HG03060 (cell line): ENCODE results near the gene DCXR.

Experiments
- ATAC-seq: cut with Tn5 transposase; IDR thresholded peaks from one replicate; pipeline ENCODE4 v1.9.1; 2021; ENCODE audit warnings: low read depth, moderate number of reproducible peaks; ENCODE audit not compliant: unreplicated experiment

DCXR gene

DNA sequence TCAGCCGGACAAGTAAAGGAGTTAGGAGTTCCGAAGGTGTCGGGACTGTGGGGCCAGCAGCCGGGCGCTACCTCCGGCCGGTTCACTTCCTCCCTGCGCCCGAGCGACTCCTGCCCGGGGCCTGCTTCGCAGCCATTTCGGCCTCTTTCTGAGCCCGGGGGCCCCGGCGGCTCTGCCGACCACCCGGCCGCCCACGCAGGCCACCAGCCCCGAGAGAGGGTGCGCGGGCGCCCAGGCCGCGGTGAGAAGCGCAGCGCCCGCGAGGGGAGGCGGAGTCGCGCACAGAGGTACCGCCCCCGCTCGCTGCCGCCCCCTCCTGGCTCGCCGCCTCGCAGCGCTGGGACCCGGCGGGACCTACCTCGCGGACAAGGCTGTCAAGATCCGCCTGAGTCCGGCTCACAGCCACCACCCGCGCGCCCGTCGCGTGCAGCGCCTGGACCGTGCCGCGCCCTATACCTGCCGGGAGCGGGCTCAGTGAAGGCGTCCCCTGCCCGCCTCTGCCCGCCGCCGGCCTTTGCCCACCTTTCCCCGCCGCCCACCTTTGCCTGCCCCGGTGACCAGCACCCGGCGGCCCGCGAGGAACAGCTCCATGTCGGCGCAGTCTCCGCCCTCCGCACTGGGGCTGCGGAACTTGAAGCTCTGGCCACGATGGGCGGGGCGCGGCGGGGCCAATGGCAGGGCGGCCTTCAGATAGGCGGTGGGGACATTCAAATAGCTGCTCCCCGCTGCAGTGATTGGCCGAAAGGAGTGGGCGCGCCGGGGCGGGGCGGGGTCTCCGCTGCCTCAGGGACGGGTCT lies at the start of gene DCXR:
DCXR (minus strand) TSS at position 606 of the 797 bp plus-strand sequence; CDS start at position 591, 15 bp downstream.
- ATAC-seq: peak; percentile 62

DNA sequence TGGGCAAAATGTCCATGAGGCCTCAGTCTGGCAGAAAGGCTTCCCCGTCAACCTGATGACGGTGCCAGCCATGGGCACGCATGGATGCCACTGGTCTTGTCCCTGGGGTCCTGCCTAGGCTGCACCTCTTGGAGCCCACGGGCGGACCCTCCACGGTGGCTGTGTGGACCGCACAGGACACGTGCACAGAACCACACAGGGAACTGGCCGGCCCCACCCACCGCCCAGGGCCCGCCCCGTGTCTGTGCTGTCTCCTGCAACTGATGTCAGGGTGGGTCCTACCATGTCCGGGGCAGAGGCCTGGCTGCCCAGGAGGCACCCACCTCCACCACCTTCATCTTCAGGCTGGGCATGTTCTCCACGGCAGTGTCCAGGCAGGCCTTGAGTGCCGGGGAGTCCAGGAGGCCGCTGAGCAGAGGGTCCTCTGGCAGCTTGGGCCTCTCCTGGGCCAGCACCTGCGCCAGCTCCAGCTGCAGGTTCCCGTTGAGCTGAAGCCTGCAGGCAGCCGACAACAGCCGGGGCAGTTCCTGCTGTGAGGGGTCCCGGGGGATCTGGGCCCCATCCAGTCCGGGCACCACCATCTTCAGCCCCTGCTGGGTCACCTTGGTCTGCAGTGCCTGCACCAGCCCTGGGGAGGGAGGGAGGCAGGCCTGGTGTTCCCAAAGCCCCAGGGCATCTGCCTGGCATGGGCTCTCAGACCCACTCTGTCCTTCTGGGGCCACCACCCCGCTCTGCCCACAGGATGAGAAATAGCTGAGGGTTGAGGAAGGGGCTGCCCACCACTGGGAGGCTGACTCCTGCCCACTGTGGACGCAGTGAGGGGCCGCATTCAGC lies 48.7 kb upstream of the DCXR start:
- ATAC-seq: no peak

- no peak for ATAC-seq
These were observed 47.7 kb upstream of the DCXR start for GRCh38 chr17:82085031-82085861.

DNA sequence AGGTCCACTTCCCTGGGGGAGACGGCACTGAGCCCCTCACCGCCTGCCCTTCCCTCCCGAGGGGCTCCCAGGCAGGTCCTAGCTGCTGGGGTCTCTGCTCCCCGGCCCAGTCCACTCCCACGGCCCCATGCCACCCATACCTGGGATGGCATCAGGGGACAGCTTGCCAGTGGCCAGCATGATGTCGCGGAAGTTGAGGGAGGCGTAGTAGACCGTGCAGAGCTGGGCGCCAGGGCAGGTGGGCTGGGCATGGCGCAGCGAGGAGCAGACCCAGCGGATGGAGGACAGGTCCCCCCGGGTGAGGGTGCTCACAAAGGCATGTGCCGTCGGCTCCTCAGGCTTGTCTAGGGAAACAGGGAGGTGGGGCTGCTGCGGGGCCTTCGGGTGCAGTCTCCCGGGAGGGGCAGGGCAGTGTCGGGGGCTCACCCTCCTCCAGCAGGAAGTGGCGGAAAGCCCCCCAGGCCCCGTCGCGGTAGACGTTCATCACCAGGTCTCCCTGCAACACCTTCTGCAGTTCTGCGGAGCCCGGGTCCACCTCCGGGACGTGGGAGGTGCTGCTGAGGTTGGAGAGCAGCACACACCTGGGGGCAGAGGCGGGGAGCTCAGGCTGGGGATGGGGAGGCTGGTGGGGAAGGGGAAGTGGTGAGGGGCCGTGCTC lies 47.0 kb upstream of the DCXR start:
- no peak for ATAC-seq

GRCh38 chr17:82083533-82084359 lies 46.2 kb upstream of the DCXR start:
- ATAC-seq: no peak

DNA sequence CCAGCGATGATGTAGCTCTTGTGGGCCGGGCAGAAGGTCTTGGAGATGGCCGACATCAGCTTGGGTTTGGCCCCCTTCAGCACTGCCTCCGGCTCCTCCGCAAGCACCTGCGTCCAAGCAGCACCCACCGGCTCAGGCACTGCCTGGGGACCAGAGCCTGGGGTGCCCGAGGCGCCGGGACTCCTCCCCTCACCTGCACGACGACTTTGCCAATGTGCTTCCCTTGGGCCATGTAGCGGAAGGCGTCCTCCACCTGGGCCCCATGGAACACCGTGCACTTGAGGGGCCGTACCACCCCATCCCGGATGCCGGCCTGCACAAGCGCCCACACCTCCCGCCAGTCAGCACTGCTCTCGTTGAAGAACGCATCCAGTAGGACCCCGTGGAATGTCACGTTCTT lies 45.5 kb upstream of the DCXR start:
- ATAC-seq: no peak

DNA sequence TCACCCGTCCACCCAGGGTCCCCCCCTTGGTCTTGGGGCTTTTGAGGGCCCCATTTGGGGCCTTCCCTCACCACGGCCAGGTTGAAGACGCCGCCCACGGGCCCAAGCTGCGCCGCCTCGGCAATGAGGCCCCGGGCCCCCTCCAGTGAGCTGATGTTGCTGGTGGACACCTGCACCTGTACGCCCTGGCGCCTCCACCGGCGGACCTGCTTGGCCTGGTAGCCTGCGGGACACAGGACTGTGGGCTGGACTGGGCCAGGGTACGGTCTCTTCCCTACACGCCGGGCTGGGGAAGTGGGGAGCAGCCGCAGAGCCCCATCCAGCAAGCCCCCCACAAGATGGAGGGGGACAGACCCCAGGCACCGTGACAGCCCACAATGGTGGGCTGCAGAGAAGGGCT lies 45.0 kb upstream of the DCXR start:
- ATAC-seq: no peak

DNA sequence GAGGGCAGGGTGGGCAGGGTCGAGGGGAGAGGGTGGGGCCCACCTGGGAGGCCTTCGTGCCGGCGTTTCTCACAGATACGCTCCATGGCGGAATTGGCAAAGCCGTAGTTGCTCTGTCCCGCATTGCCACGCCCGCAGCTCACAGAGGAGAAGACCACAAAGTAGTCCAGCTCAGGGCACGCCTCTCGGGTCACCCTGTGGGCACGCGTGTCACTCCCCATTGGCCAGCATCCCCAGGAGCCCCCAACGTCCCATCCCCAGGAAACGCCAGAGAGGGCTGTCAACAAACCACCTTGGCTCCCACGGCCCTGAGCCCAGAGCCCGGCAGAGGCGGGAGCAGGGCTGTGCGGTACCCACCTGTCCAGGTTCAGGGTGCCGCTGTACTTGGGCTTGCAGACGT lies 44.5 kb upstream of the DCXR start:
- ATAC-seq: no peak

DNA sequence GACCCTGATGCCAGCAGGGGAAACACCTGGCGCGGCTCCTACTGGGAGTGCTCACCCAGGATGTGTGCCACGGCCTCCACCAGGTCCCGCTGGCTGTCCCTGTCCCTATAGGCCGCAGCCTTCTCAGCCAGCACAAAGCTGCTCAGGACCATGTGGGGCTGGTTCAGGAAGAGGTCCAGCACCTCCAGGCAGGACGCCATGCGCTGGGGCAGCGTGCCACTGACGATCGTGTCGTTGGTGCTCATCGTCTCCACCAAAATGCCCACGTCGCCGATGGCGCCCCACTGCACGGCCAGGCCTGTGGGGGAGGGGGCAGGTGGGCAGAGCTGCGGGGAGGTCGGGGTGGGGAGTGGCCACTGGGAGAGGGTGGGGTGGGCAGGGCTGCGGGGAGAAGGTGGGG lies 44.0 kb upstream of the DCXR start:
- ATAC-seq: no peak

DNA sequence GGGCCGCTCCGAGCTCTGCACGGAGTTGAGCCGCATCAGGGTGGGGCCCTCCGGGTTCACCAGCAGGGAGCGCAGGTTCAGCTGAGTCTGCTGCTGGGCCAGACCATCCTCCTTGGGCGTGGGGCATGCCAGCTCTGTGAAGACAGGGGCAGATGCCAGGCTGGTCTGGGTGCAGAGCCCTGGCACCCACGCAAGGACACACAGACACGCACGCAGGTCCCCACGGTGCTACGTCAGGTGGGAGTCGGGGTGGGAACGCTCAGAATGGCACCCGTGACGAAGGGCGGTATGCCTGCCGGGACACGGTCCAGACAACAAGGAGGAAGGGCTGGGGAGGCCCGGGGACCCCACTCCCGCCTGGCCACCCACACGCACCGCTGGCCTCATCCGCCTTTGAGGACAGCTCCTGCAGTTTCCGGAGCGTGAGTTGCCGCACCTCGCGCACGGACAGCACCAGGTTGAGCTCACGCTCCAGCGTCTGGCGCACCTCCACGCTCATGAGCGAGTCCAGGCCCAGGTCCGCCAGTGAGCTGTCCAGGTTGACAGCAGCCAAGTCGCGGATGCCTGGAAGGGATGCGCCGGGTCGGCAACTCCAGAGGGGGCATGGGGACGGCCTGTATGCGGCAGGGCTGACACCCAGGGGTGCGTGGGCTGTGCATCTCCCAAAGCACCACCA lies 43.4 kb upstream of the DCXR start:
- ATAC-seq: no peak

DNA sequence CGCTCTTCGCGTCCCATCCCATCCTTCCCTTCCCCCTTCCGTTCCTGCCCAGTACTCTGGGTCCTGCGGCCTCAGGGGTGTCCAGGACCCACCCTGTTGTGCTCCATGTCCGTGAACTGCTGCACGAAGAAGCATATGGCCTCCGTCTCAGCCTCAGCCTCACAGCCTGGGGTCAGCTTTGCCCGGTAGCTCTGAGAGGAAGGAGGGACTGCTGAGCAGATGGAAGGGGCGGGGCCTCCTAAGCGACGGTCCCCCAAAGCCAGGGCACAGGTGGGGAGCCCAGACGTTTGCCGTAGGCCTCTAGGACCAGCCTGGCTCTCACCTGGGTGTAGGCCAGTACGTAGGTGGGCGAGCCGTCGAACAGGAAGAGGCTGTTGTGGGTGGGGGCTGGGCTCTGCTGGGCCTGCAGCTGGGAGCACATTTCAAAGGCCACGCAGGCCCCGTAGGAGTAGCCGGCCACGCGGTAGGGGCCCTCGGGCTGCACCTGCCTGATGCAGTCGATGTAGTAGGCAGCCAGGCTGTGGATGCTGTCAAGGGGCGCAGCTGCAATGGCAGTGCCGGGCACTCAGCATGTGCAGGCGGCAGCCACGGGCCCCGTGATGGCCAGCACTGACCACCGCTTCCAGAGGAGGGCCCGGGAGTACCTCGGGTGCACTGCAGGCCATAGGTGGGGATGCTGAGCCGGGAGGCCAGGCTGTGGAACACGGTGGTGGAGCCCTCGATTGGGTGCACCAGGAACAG lies 42.7 kb upstream of the DCXR start:
- ATAC-seq: no peak

DNA sequence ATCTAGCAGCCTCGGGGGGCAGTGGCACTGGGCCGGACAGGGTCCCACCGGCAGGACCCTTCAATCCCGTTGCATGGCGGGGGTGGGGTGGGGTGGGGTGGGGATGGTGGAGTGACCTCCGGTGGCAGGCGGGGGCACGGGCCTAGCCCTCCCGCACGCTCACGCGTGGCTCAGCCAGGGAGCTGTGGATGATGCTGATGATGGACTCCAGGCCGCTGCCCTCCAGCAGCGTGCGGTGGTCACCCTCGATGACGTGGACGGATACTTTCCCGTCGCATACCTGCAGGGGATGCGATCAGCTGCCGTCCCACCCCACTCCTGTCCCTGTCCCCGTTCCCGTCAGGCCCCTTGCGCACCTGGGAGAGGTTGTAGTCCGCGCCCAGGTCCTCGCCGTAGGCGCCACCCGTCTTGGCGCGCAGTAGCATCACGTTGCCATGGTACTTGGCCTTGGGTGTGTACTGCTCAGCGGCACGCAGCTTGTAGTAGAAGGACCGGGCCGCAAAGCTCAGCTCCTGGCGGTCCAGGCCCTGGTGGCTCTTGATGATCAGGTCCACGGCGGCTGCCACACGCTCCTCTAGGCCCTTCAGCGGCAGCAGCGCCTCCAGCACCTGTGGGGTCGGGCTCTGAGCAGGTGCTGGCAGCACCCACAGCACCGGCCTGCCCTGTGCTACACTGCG lies 41.6 kb upstream of the DCXR start:
- ATAC-seq: no peak

GRCh38 chr17:82078433-82078832 lies 40.9 kb upstream of the DCXR start:
- no peak for ATAC-seq

- ATAC-seq: no peak
These were observed 40.3 kb upstream of the DCXR start for GRCh38 chr17:82077617-82078358.

DNA sequence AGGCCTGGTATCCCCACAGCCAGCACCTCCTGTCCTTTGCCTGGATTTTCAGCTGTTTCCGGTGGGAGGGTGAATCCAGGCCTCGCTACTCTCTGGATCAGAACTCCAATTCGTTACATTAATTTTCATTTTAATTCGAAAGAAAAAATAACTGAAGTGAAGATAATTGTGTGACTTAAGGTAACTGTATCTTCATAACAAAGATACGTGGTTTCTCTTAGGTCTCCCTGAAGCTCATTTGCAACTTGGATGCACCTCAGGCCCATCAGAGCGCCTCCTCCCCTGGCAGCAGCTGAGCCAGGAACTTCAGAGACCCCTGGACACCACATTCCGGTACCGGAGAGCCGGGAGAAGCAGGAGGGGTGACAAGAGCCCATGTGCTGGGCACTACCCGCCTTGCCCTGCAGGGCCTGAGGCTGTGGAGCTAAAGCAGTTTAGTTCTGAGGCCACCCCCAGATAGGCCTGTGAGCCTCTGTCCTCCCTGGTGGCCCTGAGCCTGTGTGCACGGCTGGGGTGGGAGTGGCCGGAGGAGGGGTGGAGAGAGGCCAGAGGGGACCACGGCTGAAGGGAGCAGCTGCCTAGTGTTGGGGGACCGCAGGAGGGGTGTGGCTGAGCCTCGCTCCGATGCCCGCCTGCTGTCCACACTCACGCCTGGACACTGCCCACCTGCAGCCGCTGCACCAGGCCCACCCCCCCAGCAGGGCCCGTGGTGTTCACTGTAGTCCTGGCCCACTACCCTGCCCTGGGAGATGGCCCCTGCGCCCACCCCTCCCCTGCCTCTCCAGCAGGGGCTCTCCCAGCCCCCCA lies 39.5 kb upstream of the DCXR start:
- ATAC-seq: no peak
